ENCODE data around the gene ESRRG.
A peak's percentile ranks its signal among the peaks of the same experiment; 100 is the strongest.
"Not testable (repeated sequence)": the region's sequence is repeated elsewhere in the genome, so short reads cannot be mapped to it uniquely, and the experiment has no call there.

ESRRG gene

GRCh38 chr1:216705676-216706075, 17.6 kb downstream of the ESRRG start:
- no peak overlapping the region for H3K9ac ChIP-seq (ENCODE audit: low read depth, low read length)
- H3K4me3 ChIP-seq (ENCODE audit: low read depth, low read length): no peak overlapping the region
- no peaks in the 10 kb centered on the region for H3K9me3 ChIP-seq (ENCODE audit: control insufficient read depth, insufficient read depth, low read length)
- no peak overlapping the region for H3K27ac ChIP-seq (ENCODE audit: low read depth, low read length)
- H3K4me1 ChIP-seq (ENCODE audit: control insufficient read depth, insufficient read depth, low read length): peaks cover 26% of the 10 kb centered on the region
- H3K27me3 ChIP-seq (ENCODE audit: control insufficient read depth, insufficient read depth, low read length): no peaks in the 10 kb centered on the region
- H3K36me3 ChIP-seq (ENCODE audit: control insufficient read depth, insufficient read depth, low read length): no peaks in the 10 kb centered on the region

- H3K9me3 ChIP-seq (ENCODE audit: control insufficient read depth, insufficient read depth, low read length); H3K4me3 ChIP-seq (ENCODE audit: low read depth, low read length); H3K27me3 ChIP-seq (ENCODE audit: control insufficient read depth, insufficient read depth, low read length); H3K9ac ChIP-seq (ENCODE audit: low read depth, low read length); H3K36me3 ChIP-seq (ENCODE audit: control insufficient read depth, insufficient read depth, low read length); H3K27ac ChIP-seq (ENCODE audit: low read depth, low read length): not testable (repeated sequence)
- H3K4me1 ChIP-seq (ENCODE audit: control insufficient read depth, insufficient read depth, low read length): peaks cover 18% of the 10 kb centered on the region
Observed at GRCh38 chr1:216704065-216704464, 19.2 kb downstream of the ESRRG start.

- H3K36me3 ChIP-seq (ENCODE audit: control insufficient read depth, insufficient read depth, low read length): no peaks in the 10 kb centered on the region
- peaks cover 18% of the 10 kb centered on the region for H3K4me1 ChIP-seq (ENCODE audit: control insufficient read depth, insufficient read depth, low read length)
- no peak overlapping the region for H3K4me3 ChIP-seq (ENCODE audit: low read depth, low read length)
- no peaks in the 10 kb centered on the region for H3K27me3 ChIP-seq (ENCODE audit: control insufficient read depth, insufficient read depth, low read length)
- no peak overlapping the region for H3K9ac ChIP-seq (ENCODE audit: low read depth, low read length)
- H3K27ac ChIP-seq (ENCODE audit: low read depth, low read length): no peak overlapping the region
- no peaks in the 10 kb centered on the region for H3K9me3 ChIP-seq (ENCODE audit: control insufficient read depth, insufficient read depth, low read length)
Observed at GRCh38 chr1:216702170-216702569, 21.1 kb downstream of the ESRRG start.

- no peak overlapping the region for H3K4me3 ChIP-seq (ENCODE audit: low read depth, low read length)
- no peaks in the 10 kb centered on the region for H3K9me3 ChIP-seq (ENCODE audit: control insufficient read depth, insufficient read depth, low read length)
- H3K4me1 ChIP-seq (ENCODE audit: control insufficient read depth, insufficient read depth, low read length): peaks cover 12% of the 10 kb centered on the region
- no peak overlapping the region for H3K27ac ChIP-seq (ENCODE audit: low read depth, low read length)
- H3K9ac ChIP-seq (ENCODE audit: low read depth, low read length): no peak overlapping the region
- no peaks in the 10 kb centered on the region for H3K27me3 ChIP-seq (ENCODE audit: control insufficient read depth, insufficient read depth, low read length)
- H3K36me3 ChIP-seq (ENCODE audit: control insufficient read depth, insufficient read depth, low read length): no peaks in the 10 kb centered on the region
Observed at GRCh38 chr1:216700779-216701178, 22.4 kb downstream of the ESRRG start.

GRCh38 chr1:216691710-216692109, 31.5 kb downstream of the ESRRG start:
- no peaks in the 10 kb centered on the region for H3K9me3 ChIP-seq (ENCODE audit: control insufficient read depth, insufficient read depth, low read length)
- H3K27me3 ChIP-seq (ENCODE audit: control insufficient read depth, insufficient read depth, low read length): no peaks in the 10 kb centered on the region
- no peak overlapping the region for H3K4me3 ChIP-seq (ENCODE audit: low read depth, low read length)
- no peak overlapping the region for H3K27ac ChIP-seq (ENCODE audit: low read depth, low read length)
- no peaks in the 10 kb centered on the region for H3K36me3 ChIP-seq (ENCODE audit: control insufficient read depth, insufficient read depth, low read length)
- H3K9ac ChIP-seq (ENCODE audit: low read depth, low read length): no peak overlapping the region
- peaks cover 16% of the 10 kb centered on the region for H3K4me1 ChIP-seq (ENCODE audit: control insufficient read depth, insufficient read depth, low read length)

- no peak overlapping the region for H3K4me3 ChIP-seq (ENCODE audit: low read depth, low read length)
- H3K9ac ChIP-seq (ENCODE audit: low read depth, low read length): no peak overlapping the region
- H3K36me3 ChIP-seq (ENCODE audit: control insufficient read depth, insufficient read depth, low read length): no peaks in the 10 kb centered on the region
- peaks cover 20% of the 10 kb centered on the region for H3K4me1 ChIP-seq (ENCODE audit: control insufficient read depth, insufficient read depth, low read length)
- H3K9me3 ChIP-seq (ENCODE audit: control insufficient read depth, insufficient read depth, low read length): no peaks in the 10 kb centered on the region
- H3K27ac ChIP-seq (ENCODE audit: low read depth, low read length): no peak overlapping the region
- H3K27me3 ChIP-seq (ENCODE audit: control insufficient read depth, insufficient read depth, low read length): no peaks in the 10 kb centered on the region
Observed at GRCh38 chr1:216690603-216691002, 32.6 kb downstream of the ESRRG start.

- Histone ChIP-seq H3K4me3 (ENCODE audit: low read depth, low read length) (no peak overlapping the region), H3K36me3 (ENCODE audit: control insufficient read depth, insufficient read depth, low read length) (no peaks in the 10 kb centered on the region), H3K4me1 (ENCODE audit: control insufficient read depth, insufficient read depth, low read length) (peaks cover 20% of the 10 kb centered on the region), H3K9me3 (ENCODE audit: control insufficient read depth, insufficient read depth, low read length) (no peaks in the 10 kb centered on the region), H3K9ac (ENCODE audit: low read depth, low read length) (no peak overlapping the region), H3K27me3 (ENCODE audit: control insufficient read depth, insufficient read depth, low read length) (no peaks in the 10 kb centered on the region), H3K27ac (ENCODE audit: low read depth, low read length) (no peak overlapping the region)
Observed at GRCh38 chr1:216688127-216688657, 35.0 kb downstream of the ESRRG start.

GRCh38 chr1:216686860-216687766, 36.1 kb downstream of the ESRRG start:
- Histone ChIP-seq H3K4me3 (ENCODE audit: low read depth, low read length) (0 out of 2 replicates have a peak overlapping the region, but pooled peaks have one; percentile 3), H3K27ac (ENCODE audit: low read depth, low read length) (peak overlapping the region; percentile 69), H3K36me3 (ENCODE audit: control insufficient read depth, insufficient read depth, low read length) (no peaks in the 10 kb centered on the region), H3K9me3 (ENCODE audit: control insufficient read depth, insufficient read depth, low read length) (no peaks in the 10 kb centered on the region), H3K9ac (ENCODE audit: low read depth, low read length) (no peak overlapping the region), H3K27me3 (ENCODE audit: control insufficient read depth, insufficient read depth, low read length) (no peaks in the 10 kb centered on the region), H3K4me1 (ENCODE audit: control insufficient read depth, insufficient read depth, low read length) (peaks cover 20% of the 10 kb centered on the region)

GRCh38 chr1:216682752-216683151, 40.5 kb downstream of the ESRRG start:
- Histone ChIP-seq H3K36me3 (ENCODE audit: control insufficient read depth, insufficient read depth, low read length) (no peaks in the 10 kb centered on the region), H3K27ac (ENCODE audit: low read depth, low read length) (no peak overlapping the region), H3K4me3 (ENCODE audit: low read depth, low read length) (no peak overlapping the region), H3K9me3 (ENCODE audit: control insufficient read depth, insufficient read depth, low read length) (no peaks in the 10 kb centered on the region), H3K27me3 (ENCODE audit: control insufficient read depth, insufficient read depth, low read length) (no peaks in the 10 kb centered on the region), H3K4me1 (ENCODE audit: control insufficient read depth, insufficient read depth, low read length) (peaks cover 15% of the 10 kb centered on the region), H3K9ac (ENCODE audit: low read depth, low read length) (no peak overlapping the region)

GRCh38 chr1:216679108-216679507, 44.1 kb downstream of the ESRRG start:
- Histone ChIP-seq H3K9ac (ENCODE audit: low read depth, low read length) (no peak overlapping the region), H3K27me3 (ENCODE audit: control insufficient read depth, insufficient read depth, low read length) (no peaks in the 10 kb centered on the region), H3K4me3 (ENCODE audit: low read depth, low read length) (no peak overlapping the region), H3K27ac (ENCODE audit: low read depth, low read length) (no peak overlapping the region), H3K9me3 (ENCODE audit: control insufficient read depth, insufficient read depth, low read length) (no peaks in the 10 kb centered on the region), H3K36me3 (ENCODE audit: control insufficient read depth, insufficient read depth, low read length) (no peaks in the 10 kb centered on the region), H3K4me1 (ENCODE audit: control insufficient read depth, insufficient read depth, low read length) (no peaks in the 10 kb centered on the region)

- Histone ChIP-seq H3K36me3 (ENCODE audit: control insufficient read depth, insufficient read depth, low read length) (no peaks in the 10 kb centered on the region), H3K27ac (ENCODE audit: low read depth, low read length) (no peak overlapping the region), H3K9me3 (ENCODE audit: control insufficient read depth, insufficient read depth, low read length) (no peaks in the 10 kb centered on the region), H3K4me3 (ENCODE audit: low read depth, low read length) (no peak overlapping the region), H3K27me3 (ENCODE audit: control insufficient read depth, insufficient read depth, low read length) (no peaks in the 10 kb centered on the region), H3K9ac (ENCODE audit: low read depth, low read length) (no peak overlapping the region), H3K4me1 (ENCODE audit: control insufficient read depth, insufficient read depth, low read length) (no peaks in the 10 kb centered on the region)
Observed at GRCh38 chr1:216670118-216670883, 52.9 kb downstream of the ESRRG start.
